PC-3 (cell line): Measurements from ENCODE around the gene L3HYPDH. TPM values are rescaled to one million over a fixed set of nuclear protein-coding genes. Genes with fewer than 3 reads are reported as not detected.

Experiments
- ATAC-seq: fragments of 200-7000 bp; cut with Tn5 transposase; 2 replicates; pipeline ENCODE4 v1.9.1; 2020; ENCODE audit warnings: mild to moderate bottlenecking, moderate library complexity
- BruUV-seq: library from RNA; stranded (reverse); fragments of 400-500 nt; replicated peaks from 2 replicates; lab custom pipeline; 2021; lab: Mats Ljungman, UMichigan
- CTCF ChIA-PET: fragments of 300-600 bp; sonication (Branson Sonifier 250); formaldehyde crosslinking; loops from one replicate; lab custom pipeline; 2022; ENCODE audit warnings: antibody characterized with exemption; lab: Charles Lee
- POLR2A ChIA-PET: fragments of 300-600 bp; sonication (Branson Sonifier 250); formaldehyde crosslinking; loops from one replicate; lab custom pipeline; 2022; ENCODE audit warnings: antibody characterized with exemption; ENCODE audit not compliant: unreplicated experiment; lab: Charles Lee
- DNase-seq: peaks from one replicate; pipeline ENCODE4 v3.0.0-alpha.2; 2015
- H2AFZ ChIP-seq: fragments of 300-600 bp; sonication (generic); 2 replicates; pipeline ENCODE4 v1.6.0; 2016; ENCODE audit warnings: antibody characterized with exemption, low read length
- H3F3A ChIP-seq: fragments of 300-600 bp; sonication (generic); one replicate; pipeline ENCODE4 v1.6.0; 2017; ENCODE audit warnings: antibody characterized with exemption, low read length, control low read depth, mild to moderate bottlenecking; ENCODE audit not compliant: unreplicated experiment
- H3K27ac ChIP-seq: fragments of 300-600 bp; sonication (generic); 2 replicates; pipeline ENCODE4 v1.5.1; 2016; ENCODE audit warnings: mild to moderate bottlenecking, low read length
- H3K27me3 ChIP-seq: fragments of 300-600 bp; sonication (generic); 2 replicates; pipeline ENCODE4 v1.6.1; 2016; ENCODE audit warnings: low read length, mixed read lengths
- H3K36me3 ChIP-seq: fragments of 300-600 bp; sonication (generic); 2 replicates; pipeline ENCODE4 v1.6.1; 2016; ENCODE audit warnings: low read depth, mixed run types, low read length, mixed read lengths
- H3K4me1 ChIP-seq: fragments of 300-600 bp; sonication (generic); 2 replicates; pipeline ENCODE4 v1.5.1; 2016; ENCODE audit warnings: low read length; ENCODE audit not compliant: insufficient read depth
- H3K4me2 ChIP-seq: fragments of 300-600 bp; sonication (generic); 2 replicates; pipeline ENCODE4 v1.6.0; 2016; ENCODE audit warnings: low read length
- H3K4me3 ChIP-seq: fragments of 300-600 bp; sonication (generic); 2 replicates; pipeline ENCODE4 v1.5.1; 2016; ENCODE audit warnings: mild to moderate bottlenecking, low read length, mixed read lengths
- H3K79me2 ChIP-seq: fragments of 300-600 bp; sonication (generic); 2 replicates; pipeline ENCODE4 v1.6.1; 2017; ENCODE audit warnings: low read length, mixed read lengths
- H3K9ac ChIP-seq: fragments of 300-600 bp; sonication (generic); 2 replicates; pipeline ENCODE4 v1.6.0; 2016; ENCODE audit warnings: mild to moderate bottlenecking, low read length
- H3K9me2 ChIP-seq: fragments of 300-600 bp; sonication (generic); replicated peaks from 2 replicates; pipeline ENCODE4 v1.6.1; 2016; ENCODE audit warnings: mixed run types, low read length, mixed read lengths
- H3K9me3 ChIP-seq: fragments of 300-600 bp; sonication (generic); 2 replicates; pipeline ENCODE4 v1.6.1; 2016; ENCODE audit warnings: low read length, mixed read lengths
- H4K20me1 ChIP-seq: fragments of 300-600 bp; sonication (generic); 2 replicates; pipeline ENCODE4 v1.6.1; 2016; ENCODE audit warnings: low read length, mixed read lengths
- EZH2 ChIP-seq: fragments of 300-600 bp; sonication (generic); IDR thresholded peaks from one replicate; pipeline ENCODE4 v1.6.1; 2017; ENCODE audit warnings: antibody characterized with exemption, mild to moderate bottlenecking, low read length; ENCODE audit not compliant: unreplicated experiment
- EZH2phosphoT487 ChIP-seq: fragments of 300-600 bp; sonication (generic); IDR thresholded peaks from 2 replicates; pipeline ENCODE4 v1.6.1; 2018; ENCODE audit warnings: mild to moderate bottlenecking, antibody characterized with exemption, low read length, borderline replicate concordance
- intact Hi-C: fragments of 100-400 bp; cut with micrococcal nuclease; formaldehyde crosslinking; loops from 2 replicates; pipeline ENCODE4 v1.9.0; 2023
- total RNA-seq: library from RNA; depleted of rRNA; stranded (reverse); fragments of >200 nt; gene quantifications from 2 replicates; pipeline ENCODE4 v1.2.3, GENCODE V29; 2014; rRNA removed
- TF ChIP-seq, protein P1 (sequence below): fragments of 300-600 bp; sonication (generic); conservative IDR thresholded peaks from 2 replicates; pipeline ENCODE4 v1.5.1; 2017; ENCODE audit warnings: antibody characterized with exemption, low read depth, mild to moderate bottlenecking, low read length

L3HYPDH gene
- total RNA-seq, 1 experiment from 2014 or later: 117 TPM

DNA sequence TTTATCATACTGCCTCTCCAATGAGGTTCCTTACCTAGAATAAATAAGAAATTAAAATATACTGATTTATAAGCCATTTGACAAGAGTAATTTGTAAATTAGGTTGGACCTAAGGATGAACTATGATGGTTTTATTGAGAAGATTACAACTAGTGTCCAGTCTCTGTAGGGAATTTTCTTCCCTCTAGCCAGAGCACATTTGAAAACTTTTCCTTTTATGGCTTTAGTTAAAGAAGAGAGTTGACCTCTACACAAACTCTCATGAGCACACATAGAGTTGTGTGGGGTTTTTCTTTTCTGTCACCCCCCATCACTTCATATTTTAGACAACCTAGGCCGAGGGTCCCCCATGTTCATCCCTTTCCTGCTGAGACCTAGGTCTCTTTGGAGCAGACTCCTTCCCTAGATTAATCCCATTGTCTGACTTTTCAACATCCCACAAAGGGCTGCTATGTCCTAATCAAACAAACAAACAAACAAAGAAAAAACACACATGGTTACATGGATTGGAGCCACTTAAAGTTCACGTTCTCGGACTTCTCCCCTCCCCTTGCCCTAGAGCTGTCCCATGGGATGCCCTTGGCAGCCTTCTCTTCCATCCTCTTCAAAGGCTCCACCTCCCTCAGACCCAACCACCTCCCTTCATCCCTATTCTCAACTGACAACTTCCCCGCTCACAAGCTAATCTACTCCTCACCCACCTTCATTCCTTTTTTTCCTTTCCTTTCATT lies 59.7 kb downstream of the L3HYPDH start:
- DNase-seq (no peak), ATAC-seq (no peak)
- intact Hi-C loops: loop anchor here (5.0 kb wide), 1 partner anchor 162 kb away; no protein-coding TSS in a partner anchor
- BruUV-seq: no TSS peak
- ChIA-PET CTCF (interaction anchor here (0.6 kb wide), 1 partner anchor 180 kb away, joined by 5 read pairs; no protein-coding TSS in a partner anchor), POLR2A (no interaction called here)
- Histone ChIP-seq H4K20me1 (no peaks in the 10 kb centered on the region), H3K9me3 (no peaks in the 10 kb centered on the region), H3K4me3 (no peak overlapping the region), H3F3A (no peaks in the 10 kb centered on the region), H3K36me3 (no peaks in the 10 kb centered on the region), H3K9me2 (no peaks in the 10 kb centered on the region), H3K4me2 (no peak overlapping the region), H3K9ac (no peak overlapping the region), H3K79me2 (no peaks in the 10 kb centered on the region), H3K4me1 (peaks cover 7% of the 10 kb centered on the region), H2AFZ (no peak overlapping the region), H3K27ac (no peak overlapping the region), H3K27me3 (no peaks in the 10 kb centered on the region)
- TF ChIP-seq EZH2phosphoT487 (no peak), EZH2 (no peak)
- TF ChIP-seq, protein P1, sequence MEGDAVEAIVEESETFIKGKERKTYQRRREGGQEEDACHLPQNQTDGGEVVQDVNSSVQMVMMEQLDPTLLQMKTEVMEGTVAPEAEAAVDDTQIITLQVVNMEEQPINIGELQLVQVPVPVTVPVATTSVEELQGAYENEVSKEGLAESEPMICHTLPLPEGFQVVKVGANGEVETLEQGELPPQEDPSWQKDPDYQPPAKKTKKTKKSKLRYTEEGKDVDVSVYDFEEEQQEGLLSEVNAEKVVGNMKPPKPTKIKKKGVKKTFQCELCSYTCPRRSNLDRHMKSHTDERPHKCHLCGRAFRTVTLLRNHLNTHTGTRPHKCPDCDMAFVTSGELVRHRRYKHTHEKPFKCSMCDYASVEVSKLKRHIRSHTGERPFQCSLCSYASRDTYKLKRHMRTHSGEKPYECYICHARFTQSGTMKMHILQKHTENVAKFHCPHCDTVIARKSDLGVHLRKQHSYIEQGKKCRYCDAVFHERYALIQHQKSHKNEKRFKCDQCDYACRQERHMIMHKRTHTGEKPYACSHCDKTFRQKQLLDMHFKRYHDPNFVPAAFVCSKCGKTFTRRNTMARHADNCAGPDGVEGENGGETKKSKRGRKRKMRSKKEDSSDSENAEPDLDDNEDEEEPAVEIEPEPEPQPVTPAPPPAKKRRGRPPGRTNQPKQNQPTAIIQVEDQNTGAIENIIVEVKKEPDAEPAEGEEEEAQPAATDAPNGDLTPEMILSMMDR: no peak

Other genes with a start within 250 kb of the L3HYPDH start
- 6.7 and 10.3 TPM in 2 replicates for gene GPR135, start 19.0 kb downstream of the L3HYPDH start, total RNA-seq
- 130 and 147 TPM in 2 replicates for gene JKAMP, start 109 bp upstream of the L3HYPDH start, total RNA-seq
- not detected in 2 replicates for gene CCDC175, start 92.4 kb upstream of the L3HYPDH start, total RNA-seq